ENCODE results near the gene SVBP. TPM values are rescaled to one million over a fixed set of nuclear protein-coding genes. Genes with fewer than 3 reads are reported as not detected.
A peak's percentile ranks its signal among the peaks of the same experiment; 100 is the strongest.
"Not testable (repeated sequence)": the region's sequence is repeated elsewhere in the genome, so short reads cannot be mapped to it uniquely, and the experiment has no call there.

SVBP gene
- total RNA-seq: 7.3 and 10.0 TPM in 2 replicates

DNA sequence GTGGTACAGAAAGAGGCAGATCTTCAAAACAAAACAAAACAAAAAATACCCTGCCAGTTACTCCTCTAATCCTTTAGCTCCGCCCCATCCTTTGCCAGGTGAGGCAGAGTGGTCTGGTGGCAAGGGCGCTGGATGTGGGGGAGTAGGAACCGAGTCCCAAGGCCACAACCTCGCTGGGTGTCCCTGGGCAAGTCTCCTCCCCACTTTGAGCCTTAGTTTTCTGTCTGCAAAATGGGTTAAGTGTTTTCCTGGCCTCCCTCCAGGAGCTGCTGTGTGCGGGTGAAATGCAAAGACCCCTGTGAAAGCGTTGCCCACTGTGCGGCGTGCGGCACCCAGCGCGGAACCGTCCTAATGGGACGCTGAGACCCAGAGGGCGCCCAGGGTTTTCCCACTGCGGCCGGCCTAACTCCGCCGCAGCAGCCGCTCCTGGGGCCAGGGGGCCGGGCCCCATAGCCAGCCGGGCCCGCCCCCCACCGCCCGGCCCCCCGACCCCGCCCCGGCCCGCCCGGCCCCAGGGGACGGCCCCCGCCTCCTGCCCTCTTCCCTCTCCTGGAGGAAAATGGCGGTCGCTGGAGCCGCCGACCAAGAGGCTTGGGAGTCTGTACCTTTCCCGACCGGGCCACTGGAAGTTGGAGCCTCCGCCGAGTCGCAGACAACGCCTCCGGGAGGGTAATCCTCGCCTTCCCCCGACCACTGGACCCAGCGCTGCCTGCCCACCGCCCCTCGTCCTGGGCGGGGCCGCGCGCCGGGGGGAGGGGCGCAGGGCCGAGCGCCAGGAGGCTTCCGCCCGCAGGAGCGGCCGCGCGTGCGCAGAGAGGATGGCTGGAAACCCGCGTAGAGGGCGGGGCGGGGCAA lies at the start of gene SVBP, which contains the start of gene ERMAP:
Gene SVBP (minus strand): TSS at position 813 of the 855 bp plus-strand sequence. CDS start 853 bp downstream, outside the sequence.
Gene ERMAP (plus strand): TSS at position 538 of the 855 bp plus-strand sequence. CDS start 13,327 bp downstream, outside the sequence.
- H3K9me3 Mint-ChIP-seq: no peaks in the 10 kb centered on the region
- H3K36me3 Mint-ChIP-seq (ENCODE audit: low read depth): peaks cover 6% of the 10 kb centered on the region
- no peaks in the 10 kb centered on the region for H3K27me3 Mint-ChIP-seq
- H3K4me3 Mint-ChIP-seq: peak within 1 kb of the TSS; percentile 82
- DNase-seq: peak; percentile 97
- peaks cover 17% of the 10 kb centered on the region for H3K4me1 Mint-ChIP-seq
- intact Hi-C loops (cut with micrococcal nuclease): loop anchor here (1.0 kb wide), 3 partner anchors 29 to 142 kb away; partner anchors contain the start of genes C1orf50, P3H1 and ZNF691
- H3K27ac Mint-ChIP-seq: peak within 1 kb of the TSS; percentile 83

DNA sequence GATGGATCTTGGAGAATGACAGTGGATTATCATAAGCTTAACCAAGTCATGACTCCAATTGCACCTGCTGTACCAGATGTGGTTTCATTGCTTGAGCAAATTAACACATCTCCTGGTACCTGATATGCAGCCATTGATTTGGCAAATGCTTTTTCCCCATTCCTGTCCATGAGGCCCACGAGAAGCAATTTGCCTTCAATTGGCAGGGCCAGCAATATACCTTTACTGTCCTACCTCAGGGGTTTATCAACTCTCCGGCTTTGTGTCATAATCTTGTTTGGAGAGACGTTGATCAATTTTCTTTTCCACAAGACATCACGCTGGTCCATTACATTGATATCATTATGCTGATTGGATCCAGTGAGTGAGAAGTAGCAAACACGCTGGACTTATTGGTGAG lies 49.4 kb upstream of the SVBP start:
- no peak overlapping the region for H3K4me3 Mint-ChIP-seq

GRCh38 chr1:42861014-42861399 lies 43.8 kb upstream of the SVBP start:
- DNase-seq: no peak
- Mint-ChIP-seq H3K36me3 (ENCODE audit: low read depth) (peaks cover 2% of the 10 kb centered on the region), H3K9me3 (peaks cover 25% of the 10 kb centered on the region), H3K4me3 (no peak overlapping the region), H3K4me1 (no peaks in the 10 kb centered on the region), H3K27ac (no peak overlapping the region), H3K27me3 (peaks cover 18% of the 10 kb centered on the region)
- intact Hi-C loops (cut with micrococcal nuclease): no loop called here

More for the DNA sequence above, 49.4 kb upstream of the SVBP start:
- intact Hi-C loops (cut with micrococcal nuclease): no loop called here
- no peaks in the 10 kb centered on the region for H3K36me3 Mint-ChIP-seq (ENCODE audit: low read depth)
- H3K27me3 Mint-ChIP-seq: peaks cover 11% of the 10 kb centered on the region
- peaks cover 4% of the 10 kb centered on the region for H3K9me3 Mint-ChIP-seq
- H3K27ac Mint-ChIP-seq: no peak overlapping the region
- H3K4me1 Mint-ChIP-seq: no peaks in the 10 kb centered on the region
- no peak for DNase-seq

DNA sequence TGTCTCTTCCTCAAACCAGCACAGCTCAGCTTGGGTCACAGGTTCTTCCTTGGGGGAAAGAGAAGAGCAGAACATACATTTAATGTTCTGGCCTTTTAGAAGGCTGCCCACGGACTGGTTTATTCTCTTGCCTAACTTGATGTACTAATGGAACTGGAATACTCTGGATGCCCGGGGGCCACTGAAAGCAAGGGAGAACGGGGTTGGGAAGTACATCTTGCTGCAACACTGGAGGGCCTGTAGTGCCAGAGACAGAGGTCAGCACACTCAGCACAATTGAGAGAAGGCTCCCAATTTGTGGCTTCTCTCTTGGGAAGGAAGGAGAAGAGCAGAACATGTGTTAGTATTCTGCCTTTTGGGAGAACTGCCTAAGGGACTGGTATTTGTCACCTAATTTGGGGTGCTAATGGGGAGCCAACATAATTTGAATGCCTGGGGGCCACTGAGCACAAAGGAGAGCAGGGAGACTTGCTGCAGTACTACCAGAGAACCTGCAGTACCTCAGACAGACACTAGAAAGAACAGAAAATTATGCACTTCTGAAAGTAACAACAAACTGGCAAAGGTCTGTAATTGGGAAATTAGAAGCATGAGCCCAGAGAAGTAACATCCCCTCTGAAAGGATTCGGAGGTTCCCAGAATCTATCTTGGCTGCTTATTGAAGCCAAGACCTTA lies 43.3 kb upstream of the SVBP start:
- H3K9me3 Mint-ChIP-seq: peaks cover 25% of the 10 kb centered on the region
- peaks cover 18% of the 10 kb centered on the region for H3K27me3 Mint-ChIP-seq
- no peak overlapping the region for H3K27ac Mint-ChIP-seq
- H3K4me1 Mint-ChIP-seq: no peaks in the 10 kb centered on the region
- H3K36me3 Mint-ChIP-seq (ENCODE audit: low read depth): peaks cover 4% of the 10 kb centered on the region
- DNase-seq: no peak
- no peak overlapping the region for H3K4me3 Mint-ChIP-seq
- intact Hi-C loops (cut with micrococcal nuclease): no loop called here

- H3K27ac Mint-ChIP-seq; H3K36me3 Mint-ChIP-seq (ENCODE audit: low read depth); intact Hi-C loops (cut with micrococcal nuclease); DNase-seq; H3K4me3 Mint-ChIP-seq; H3K4me1 Mint-ChIP-seq: not testable (repeated sequence)
- Mint-ChIP-seq H3K9me3 (peaks cover 25% of the 10 kb centered on the region), H3K27me3 (peaks cover 16% of the 10 kb centered on the region)
Measured at GRCh38 chr1:42859366-42859765, 42.2 kb upstream of the SVBP start.

DNA sequence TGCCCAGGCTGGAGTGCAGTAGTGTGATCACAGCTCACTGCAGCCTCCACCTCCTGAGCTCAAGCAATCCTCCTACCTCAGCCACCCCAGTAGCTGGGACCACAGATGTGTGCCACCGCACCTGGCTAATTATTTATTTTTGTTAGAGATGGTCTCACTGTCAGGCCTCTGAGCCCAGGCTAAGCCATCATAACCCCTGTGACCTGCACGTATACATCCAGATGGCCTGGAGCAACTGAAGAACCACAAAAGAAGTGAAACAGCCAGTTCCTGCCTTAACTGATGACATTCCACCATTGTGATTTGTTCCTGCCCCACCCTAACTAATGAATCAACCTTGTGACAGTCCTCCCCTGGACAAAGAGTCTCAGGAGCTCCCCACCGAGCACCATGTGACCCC lies 39.4 kb upstream of the SVBP start:
- H3K4me3 Mint-ChIP-seq; intact Hi-C loops (cut with micrococcal nuclease): not testable (repeated sequence)

DNA sequence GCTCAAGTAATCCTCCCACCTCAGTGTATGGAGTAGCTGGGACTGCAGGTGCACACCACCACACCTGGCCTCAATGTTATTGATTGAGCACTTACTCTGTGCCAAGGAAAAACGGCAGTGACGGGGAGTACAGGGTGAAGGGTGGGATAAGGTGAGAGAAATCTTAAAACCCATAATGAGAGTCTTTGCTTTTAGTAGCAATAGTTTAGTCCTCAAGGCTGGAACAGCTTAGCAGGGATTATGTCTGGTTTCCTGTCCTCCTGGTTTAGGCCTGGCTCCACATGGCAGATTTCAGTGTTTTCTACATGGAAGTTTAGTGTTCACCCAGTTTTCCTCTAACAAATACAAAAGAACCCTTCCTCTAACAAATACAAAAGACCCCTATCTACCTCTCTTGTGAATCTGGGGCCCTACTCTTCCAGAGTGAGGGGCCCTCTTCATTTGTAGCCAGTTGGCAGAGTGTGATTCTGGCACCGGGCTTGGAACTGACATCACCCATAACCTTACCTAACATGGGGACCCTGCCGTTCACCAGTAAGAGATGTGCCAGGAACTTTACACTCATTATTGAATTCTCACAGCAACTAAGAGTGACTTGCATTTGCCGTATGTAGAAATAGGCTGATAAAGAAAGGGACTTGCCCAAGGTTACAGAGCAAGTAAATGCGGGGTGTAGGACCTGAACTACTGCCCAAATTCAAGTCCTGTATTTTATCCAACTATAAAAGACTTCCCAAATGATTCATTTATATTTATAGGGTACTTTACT lies 36.1 kb upstream of the SVBP start:
- Mint-ChIP-seq H3K4me3 (no peak overlapping the region), H3K4me1 (peaks cover 10% of the 10 kb centered on the region), H3K36me3 (ENCODE audit: low read depth) (peaks cover 38% of the 10 kb centered on the region), H3K27ac (no peak overlapping the region), H3K27me3 (no peaks in the 10 kb centered on the region), H3K9me3 (peaks cover 5% of the 10 kb centered on the region)
- intact Hi-C loops (cut with micrococcal nuclease): no loop called here
- DNase-seq: no peak

More for the DNA sequence above, 39.4 kb upstream of the SVBP start:
- not testable (repeated sequence) for H3K4me1 Mint-ChIP-seq, H3K27me3 Mint-ChIP-seq, H3K27ac Mint-ChIP-seq, DNase-seq
- Mint-ChIP-seq H3K9me3 (peaks cover 22% of the 10 kb centered on the region), H3K36me3 (ENCODE audit: low read depth) (peaks cover 13% of the 10 kb centered on the region)

GRCh38 chr1:42852608-42852980 lies 35.4 kb upstream of the SVBP start:
- Mint-ChIP-seq H3K4me3 (no peak overlapping the region), H3K4me1 (peaks cover 17% of the 10 kb centered on the region), H3K9me3 (peaks cover 5% of the 10 kb centered on the region), H3K36me3 (ENCODE audit: low read depth) (peaks cover 38% of the 10 kb centered on the region), H3K27ac (no peak overlapping the region), H3K27me3 (no peaks in the 10 kb centered on the region)
- DNase-seq: no peak
- intact Hi-C loops (cut with micrococcal nuclease): no loop called here

DNA sequence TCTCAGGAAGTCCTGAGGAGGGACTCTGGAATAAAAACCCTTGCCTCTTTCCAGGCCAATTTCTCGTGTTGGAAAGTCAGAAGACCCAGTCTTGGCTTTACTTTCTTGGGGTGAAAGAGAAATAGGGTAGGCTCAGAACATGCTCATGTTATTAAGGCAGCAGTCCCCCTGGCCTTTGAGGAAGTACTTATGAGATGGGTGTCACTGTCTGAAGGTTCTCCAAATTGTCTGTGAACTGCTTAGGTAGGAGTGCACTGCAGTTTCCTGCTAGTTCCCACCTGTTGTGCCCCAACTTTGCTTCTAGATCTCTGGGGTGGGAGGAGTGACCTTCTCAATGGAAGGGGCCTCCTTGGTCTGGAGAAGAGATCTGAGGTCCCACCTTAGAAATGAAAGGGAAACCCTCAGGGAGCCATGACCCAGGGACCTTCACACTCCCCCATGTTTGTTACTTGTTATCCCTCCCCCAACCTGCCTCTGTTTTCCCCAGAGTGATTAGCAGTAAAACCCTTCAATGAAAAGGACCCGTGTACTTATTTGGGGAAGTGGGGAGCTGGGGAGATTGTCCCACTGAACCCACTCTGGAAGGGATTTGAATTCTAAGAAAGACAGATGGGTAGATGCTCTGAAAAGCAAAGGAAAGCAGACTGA lies 34.9 kb upstream of the SVBP start:
- Mint-ChIP-seq H3K36me3 (ENCODE audit: low read depth) (peaks cover 38% of the 10 kb centered on the region), H3K27ac (no peak overlapping the region), H3K9me3 (peaks cover 5% of the 10 kb centered on the region), H3K4me3 (no peak overlapping the region), H3K27me3 (no peaks in the 10 kb centered on the region), H3K4me1 (peaks cover 22% of the 10 kb centered on the region)
- DNase-seq: no peak
- intact Hi-C loops (cut with micrococcal nuclease): no loop called here

GRCh38 chr1:42851420-42851819 lies 34.2 kb upstream of the SVBP start:
- H3K4me1 Mint-ChIP-seq: peaks cover 24% of the 10 kb centered on the region
- H3K27me3 Mint-ChIP-seq: no peaks in the 10 kb centered on the region
- intact Hi-C loops (cut with micrococcal nuclease): no loop called here
- H3K27ac Mint-ChIP-seq: no peak overlapping the region
- H3K4me3 Mint-ChIP-seq: no peak overlapping the region
- H3K9me3 Mint-ChIP-seq: no peaks in the 10 kb centered on the region
- no peak for DNase-seq
- H3K36me3 Mint-ChIP-seq (ENCODE audit: low read depth): peaks cover 38% of the 10 kb centered on the region

- H3K27me3 Mint-ChIP-seq: no peaks in the 10 kb centered on the region
- peaks cover 35% of the 10 kb centered on the region for H3K36me3 Mint-ChIP-seq (ENCODE audit: low read depth)
- H3K27ac Mint-ChIP-seq: no peak overlapping the region
- no peaks in the 10 kb centered on the region for H3K9me3 Mint-ChIP-seq
- H3K4me1 Mint-ChIP-seq: peaks cover 26% of the 10 kb centered on the region
- H3K4me3 Mint-ChIP-seq: no peak overlapping the region
- intact Hi-C loops (cut with micrococcal nuclease): loop anchor here (10.0 kb wide), 3 partner anchors 165 to 485 kb away; partner anchors contain the start of genes CCDC30, MPL and YBX1
- DNase-seq: no peak
Measured at GRCh38 chr1:42849944-42850343, 32.7 kb upstream of the SVBP start.

GRCh38 chr1:42848823-42849537 lies 31.8 kb upstream of the SVBP start:
- H3K27ac Mint-ChIP-seq: no peak overlapping the region
- intact Hi-C loops (cut with micrococcal nuclease): loop anchor here (10.0 kb wide), 3 partner anchors 164 to 486 kb away; partner anchors contain the start of genes CCDC30, MPL and YBX1
- H3K36me3 Mint-ChIP-seq (ENCODE audit: low read depth): peaks cover 35% of the 10 kb centered on the region
- no peaks in the 10 kb centered on the region for H3K9me3 Mint-ChIP-seq
- no peak for DNase-seq
- H3K4me1 Mint-ChIP-seq: peaks cover 31% of the 10 kb centered on the region
- no peaks in the 10 kb centered on the region for H3K27me3 Mint-ChIP-seq
- H3K4me3 Mint-ChIP-seq: no peak overlapping the region

All from activated CD4-positive, alpha-beta T cell treated with anti-CD3 and anti-CD28 coated beads, Interleukin-2, amount 10 ng/mL, durations not matched to agents 24 days and 14 days (primary cell).